Endothelial cell of umbilical vein (primary cell): ENCODE measurements around the gene LDLRAD4. TPM values are rescaled to one million over a fixed set of nuclear protein-coding genes. Genes with fewer than 3 reads are reported as not detected.

Experiments used
- BruUV-seq: library from RNA; stranded (reverse); fragments of 400-500 nt; replicated peaks from 2 replicates; lab custom pipeline; 2021; lab: Mats Ljungman, UMichigan
- CTCF ChIA-PET: fragments of 300-600, 350-600 bp; sonication (Branson Sonifier 250); formaldehyde crosslinking; loops from one replicate; lab custom pipeline; 2021; ENCODE audit warnings: antibody characterized with exemption, inconsistent platforms; lab: Charles Lee
- POLR2A ChIA-PET: fragments of 300-600, 350-600 bp; sonication (Branson Sonifier 250); formaldehyde crosslinking; loops from one replicate; lab custom pipeline; 2021; ENCODE audit warnings: antibody characterized with exemption, inconsistent platforms; lab: Charles Lee
- DNase-seq: peaks from one replicate; pipeline ENCODE4 v3.0.0-alpha.2; 2011; ENCODE audit warnings: low read depth, low spot score
- FAIRE-seq: peaks from 2 replicates; lab custom pipeline; 2011; peaks lifted over from hg19 to GRCh38; lab: Jason Lieb, UNC
- H2AFZ ChIP-seq: 2 replicates; pipeline ENCODE4 v1.6.0; 2012; ENCODE audit warnings: low read depth, low read length, control low read depth, inconsistent platforms
- H3K27ac ChIP-seq: 2 replicates; pipeline ENCODE4 v1.5.1; 2011; ENCODE audit warnings: low read depth, mild to moderate bottlenecking, control low read depth, low read length, moderate library complexity; ENCODE audit not compliant: insufficient read depth
- H3K27me3 ChIP-seq, 2 experiments: 2 replicates each; pipeline versions ENCODE4 v1.6.0 to v1.6.1; 2011; ENCODE audit warnings: low read length in 2 of 2, mixed read lengths in 1 of 2; ENCODE audit not compliant: control insufficient read depth in 2 of 2, insufficient read depth in 2 of 2
- H3K36me3 ChIP-seq, 2 experiments: 2 replicates in 1 of 2; 3 replicates in 1 of 2; pipeline ENCODE4 v1.5.1; 2011; ENCODE audit warnings: low read length in 2 of 2, mild to moderate bottlenecking in 1 of 2, moderate library complexity in 1 of 2; ENCODE audit not compliant: control insufficient read depth in 2 of 2, insufficient read depth in 2 of 2; ENCODE audit errors: extremely low read depth in 1 of 2
- H3K4me1 ChIP-seq: 3 replicates; pipeline ENCODE4 v1.5.1; 2011; ENCODE audit warnings: mild to moderate bottlenecking, low read length; ENCODE audit not compliant: control insufficient read depth, insufficient read depth; ENCODE audit errors: extremely low read depth
- H3K4me2 ChIP-seq: 2 replicates; pipeline ENCODE4 v1.6.1; 2011; ENCODE audit warnings: low read length, control low read depth, mixed read lengths; ENCODE audit not compliant: insufficient read depth
- H3K4me3 ChIP-seq, 3 experiments: fragments of 200-600 bp in 1 of 3; sonication (generic), shearing (Covaris generic) in 1 of 3; replicated peaks in 1 of 3; 2 replicates each; pipeline ENCODE4 v1.5.1; 2011 to 2016; ENCODE audit warnings: control low read depth in 3 of 3, low read length in 3 of 3, mild to moderate bottlenecking in 2 of 3, inconsistent platforms in 1 of 3, low read depth in 1 of 3, moderate library complexity in 1 of 3; ENCODE audit not compliant: insufficient read depth in 1 of 3
- H3K79me2 ChIP-seq: 2 replicates; pipeline ENCODE4 v1.6.0; 2012; ENCODE audit warnings: low read length, inconsistent platforms; ENCODE audit not compliant: control insufficient read depth, insufficient read depth
- H3K9ac ChIP-seq: replicated peaks from 2 replicates; pipeline ENCODE3; 2011; ENCODE audit warnings: low read length, control low read depth; ENCODE audit not compliant: insufficient read depth; ENCODE audit errors: extremely low read depth
- H3K9me1 ChIP-seq: replicated peaks from 3 replicates; pipeline ENCODE4 v1.6.0; 2011; ENCODE audit warnings: mild to moderate bottlenecking, low read length; ENCODE audit not compliant: control insufficient read depth, insufficient read depth; ENCODE audit errors: extremely low read depth
- H3K9me3 ChIP-seq: replicated peaks from 2 replicates; pipeline ENCODE4 v1.5.1; 2012; ENCODE audit warnings: low read length, inconsistent platforms; ENCODE audit not compliant: control insufficient read depth, insufficient read depth
- H4K20me1 ChIP-seq: replicated peaks from 2 replicates; pipeline ENCODE3; 2011; ENCODE audit warnings: mild to moderate bottlenecking, low read length; ENCODE audit not compliant: control insufficient read depth, insufficient read depth; ENCODE audit errors: extremely low read depth
- CTCF ChIP-seq, 2 donors: IDR thresholded peaks; 1 replicate in 1 of 2; 2 replicates in 1 of 2; pipeline ENCODE4 v1.5.1; 2011; ENCODE audit warnings: low read length in 2 of 2, mild to moderate bottlenecking in 2 of 2, moderate library complexity in 2 of 2, control low read depth in 1 of 2, inconsistent platforms in 1 of 2, low read depth in 1 of 2; ENCODE audit not compliant: insufficient read depth in 1 of 2; ENCODE audit errors: extremely low read depth in 1 of 2
- GATA2 ChIP-seq: IDR thresholded peaks from 2 replicates; pipeline ENCODE4 v1.7.0; 2011; ENCODE audit warnings: low read depth, mild to moderate bottlenecking, moderate library complexity, mixed read lengths, low read length; ENCODE audit not compliant: insufficient read length, insufficient read depth
- POLR2A ChIP-seq: IDR thresholded peaks from 2 replicates; pipeline ENCODE4 v1.6.1; 2012; ENCODE audit warnings: low read depth, mild to moderate bottlenecking, control low read depth, low read length
- POLR2AphosphoS5 ChIP-seq: IDR thresholded peaks from 2 replicates; pipeline ENCODE4 v1.6.1; 2012; ENCODE audit warnings: low read depth, mild to moderate bottlenecking, control low read depth, low read length, moderate library complexity; ENCODE audit not compliant: insufficient read depth
- dilution Hi-C: fragments of 300-500 bp; cut with MboI; formaldehyde crosslinking; loops from one replicate; pipeline ENCODE4 v1.15.0; 2019; ENCODE audit warnings: low sequenced_read_pairs; ENCODE audit not compliant: extremely low pct_ligation_motif_present
- intact Hi-C: fragments of 100-400 bp; cut with micrococcal nuclease; formaldehyde crosslinking; loops from one replicate; pipeline ENCODE4 v1.10.0; 2022
- polyA plus RNA-seq, 4 experiments: library from polyadenylated mRNA; depleted of rRNA in 3 of 4; stranded (reverse) in 3 of 4; unstranded in 1 of 4; fragments of >200 nt; gene quantifications; 2 replicates each; pipeline versions ENCODE4 v1.2.1 to v1.2.3, GENCODE V29; 2011 to 2012; ENCODE audit warnings: missing spikeins in 1 of 4
- total RNA-seq: library from RNA; stranded (reverse); gene quantifications from 2 replicates; pipeline ENCODE4 v1.2.3, GENCODE V29; 2021

Gene LDLRAD4
- total and polyA plus RNA-seq, 2 donors (not counting 3 experiments of a cell fraction or from before 2014, with no cell fraction given): 5.2 to 6.5 TPM

- H3K27ac ChIP-seq: no peak overlapping the region
- BruUV-seq: no TSS peak
- H3K9me3 ChIP-seq: no peaks in the 10 kb centered on the region
- H3K4me3 ChIP-seq: no peak overlapping the region
- H3K4me1 ChIP-seq: no peaks in the 10 kb centered on the region
- no peak overlapping the region for H3K4me2 ChIP-seq
- peaks cover 8 to 9% of the 10 kb centered on the region in 2 experiments for H3K27me3 ChIP-seq
- no peaks in the 10 kb centered on the region for H3K9me1 ChIP-seq
- H3K79me2 ChIP-seq: no peaks in the 10 kb centered on the region
- intact Hi-C loops: no loop called here
- H3K36me3 ChIP-seq: no peaks in the 10 kb centered on the region
- DNase-seq (no peak), FAIRE-seq (no peak)
- dilution Hi-C loops: no loop called here
- no peak for TF ChIP-seq GATA2
- TF ChIP-seq CTCF (IDR thresholded peaks at IDR 0.05; ENCODE audit: extremely low read depth in 1 of 2, insufficient read depth in 1 of 2, low read depth in 1 of 2, low read length in 2 of 2): no peak
- TF ChIP-seq POLR2A: no peak
- ChIA-PET CTCF (no interaction called here), POLR2A (no interaction called here)
- H4K20me1 ChIP-seq: no peaks in the 10 kb centered on the region
- no peak overlapping the region for H3K9ac ChIP-seq
- no peak overlapping the region for H2AFZ ChIP-seq
Measured at GRCh38 chr18:13640266-13640860, 421.8 kb downstream of the LDLRAD4 start.

- H3K4me1 ChIP-seq: no peaks in the 10 kb centered on the region
- no peak for TF ChIP-seq CTCF (IDR thresholded peaks at IDR 0.05; ENCODE audit: extremely low read depth in 1 of 2, insufficient read depth in 1 of 2, low read depth in 1 of 2, low read length in 2 of 2)
- TF ChIP-seq POLR2AphosphoS5: no peak
- dilution Hi-C loops: no loop called here
- POLR2A ChIA-PET: no interaction called here
- no TSS peak for BruUV-seq
- no peaks in the 10 kb centered on the region for H3K79me2 ChIP-seq
- no peaks in the 10 kb centered on the region for H3K36me3 ChIP-seq
- H4K20me1 ChIP-seq: no peaks in the 10 kb centered on the region
- peaks cover 8 to 9% of the 10 kb centered on the region in 2 experiments for H3K27me3 ChIP-seq
- no peak overlapping the region for H3K27ac ChIP-seq
- intact Hi-C loops: no loop called here
- no peak overlapping the region for H3K9ac ChIP-seq
- DNase-seq: peak; percentile 15
- no peaks in the 10 kb centered on the region for H3K9me3 ChIP-seq
- H3K4me3 ChIP-seq: peak overlapping the region in 2 of 3 experiments; percentile 5 to 28
- CTCF ChIA-PET: no interaction called here
- peak overlapping the region; percentile 74 for H2AFZ ChIP-seq
- FAIRE-seq: peak; percentile 70
- no peaks in the 10 kb centered on the region for H3K9me1 ChIP-seq
- peak overlapping the region; percentile 34 for H3K4me2 ChIP-seq
Measured at GRCh38 chr18:13641551-13642439, 423.2 kb downstream of the LDLRAD4 start.
